GM19468 (cell line): Measurements from ENCODE around the gene CXCL1.

Experiments used
- ATAC-seq: cut with Tn5 transposase; IDR thresholded peaks from one replicate; pipeline ENCODE4 v1.9.1; 2021; ENCODE audit warnings: mild to moderate bottlenecking, moderate library complexity, moderate number of reproducible peaks; ENCODE audit not compliant: unreplicated experiment; ENCODE audit errors: extremely low read depth

Gene CXCL1

GRCh38 chr4:73850261-73850970 lies 18.8 kb upstream of the CXCL1 start:
- no peak for ATAC-seq

DNA sequence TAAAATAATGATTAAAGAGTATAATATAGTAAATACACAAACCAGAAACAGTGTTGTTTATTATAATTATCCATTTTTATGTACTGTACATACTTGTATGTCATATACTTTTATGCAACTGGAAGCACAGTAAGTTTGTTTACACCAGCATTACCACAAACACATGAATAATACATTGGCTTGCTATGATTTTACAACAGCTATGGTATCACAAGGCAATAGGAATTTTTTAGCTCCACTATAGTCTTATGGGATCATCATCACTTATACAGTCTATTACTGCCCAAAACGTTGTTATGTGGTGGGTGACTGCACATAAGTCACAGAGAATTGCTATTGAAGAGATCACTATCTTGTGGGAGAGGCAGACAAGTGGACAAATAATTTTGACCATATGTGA lies 17.9 kb upstream of the CXCL1 start:
- ATAC-seq: no peak

GRCh38 chr4:73852771-73853170 lies 16.4 kb upstream of the CXCL1 start:
- ATAC-seq: no peak

DNA sequence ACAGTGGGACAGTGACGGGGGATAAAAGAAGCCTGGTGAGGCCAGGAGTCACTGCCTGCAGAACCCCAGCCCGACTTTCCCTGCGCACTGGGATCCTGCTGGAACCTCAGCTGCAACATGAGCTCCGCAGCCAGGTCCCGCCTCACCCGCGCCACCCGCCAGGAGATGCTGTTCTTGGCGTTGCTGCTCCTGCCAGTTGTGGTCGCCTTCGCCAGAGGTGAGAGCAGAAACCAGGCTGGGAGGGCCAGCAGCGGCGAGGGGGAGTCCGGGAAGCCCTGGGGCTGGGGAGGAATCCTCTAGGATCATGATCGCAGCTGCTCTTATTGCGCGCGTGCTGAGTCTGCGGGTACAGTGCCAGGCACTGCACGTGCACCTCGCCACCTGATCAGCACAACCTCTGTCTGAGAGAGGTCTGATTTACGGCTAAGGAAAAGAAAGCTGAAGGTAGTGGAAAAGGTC lies 15.9 kb upstream of the CXCL1 start, which contains the start of gene PF4V1:
PF4V1 (plus strand) TSS at position 51 of the 459 bp plus-strand sequence; CDS start at position 118, 67 bp downstream.
- no peak for ATAC-seq

GRCh38 chr4:73853718-73854473 lies 15.3 kb upstream of the CXCL1 start:
- ATAC-seq: no peak

- ATAC-seq: no peak
These were observed 13.8 kb upstream of the CXCL1 start for GRCh38 chr4:73855406-73855805.

- ATAC-seq: no peak
These were observed 12.7 kb upstream of the CXCL1 start for GRCh38 chr4:73856518-73856917.

- no peak for ATAC-seq
These were observed 9.5 kb upstream of the CXCL1 start for GRCh38 chr4:73859614-73860088.

GRCh38 chr4:73860181-73860580 lies 9.0 kb upstream of the CXCL1 start:
- no peak for ATAC-seq

- ATAC-seq: no peak
These were observed 8.3 kb upstream of the CXCL1 start for GRCh38 chr4:73860917-73861316.

GRCh38 chr4:73862322-73862721 lies 6.9 kb upstream of the CXCL1 start:
- no peak for ATAC-seq

- ATAC-seq: no peak
These were observed 4.8 kb upstream of the CXCL1 start for GRCh38 chr4:73864365-73864764.

GRCh38 chr4:73864961-73865360 lies 4.2 kb upstream of the CXCL1 start:
- ATAC-seq: no peak

DNA sequence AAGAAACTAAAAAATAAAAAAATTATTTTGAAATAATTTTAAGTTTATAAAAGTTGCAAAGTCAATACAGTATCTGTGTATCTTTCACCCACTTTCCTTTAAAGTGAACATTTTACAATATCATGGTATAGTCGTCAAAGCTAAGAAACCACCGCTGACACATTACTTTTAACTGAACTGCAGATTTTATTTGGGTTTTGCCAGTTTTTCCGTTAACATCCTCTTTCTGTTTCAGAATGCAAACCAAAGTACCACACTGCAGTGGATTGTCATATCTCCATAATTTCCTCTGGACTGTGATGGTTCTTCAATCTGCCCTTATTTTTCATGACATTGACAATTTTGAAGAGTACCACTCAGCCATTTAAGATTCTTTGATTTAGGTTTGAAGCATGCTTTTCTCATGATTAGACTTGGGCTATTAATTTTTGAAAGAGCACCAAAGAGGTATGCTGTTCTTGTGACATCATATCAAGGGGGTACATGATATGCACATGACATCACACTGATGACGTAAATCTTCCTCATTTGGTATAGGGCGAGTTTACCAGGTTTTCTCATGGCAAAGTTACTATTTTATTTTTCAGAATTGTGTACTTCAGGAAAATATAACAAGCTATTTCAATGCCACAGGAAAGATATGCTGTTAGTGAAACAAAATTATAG lies 3.6 kb upstream of the CXCL1 start:
- no peak for ATAC-seq

GRCh38 chr4:73866246-73866645 lies 2.9 kb upstream of the CXCL1 start:
- no peak for ATAC-seq

DNA sequence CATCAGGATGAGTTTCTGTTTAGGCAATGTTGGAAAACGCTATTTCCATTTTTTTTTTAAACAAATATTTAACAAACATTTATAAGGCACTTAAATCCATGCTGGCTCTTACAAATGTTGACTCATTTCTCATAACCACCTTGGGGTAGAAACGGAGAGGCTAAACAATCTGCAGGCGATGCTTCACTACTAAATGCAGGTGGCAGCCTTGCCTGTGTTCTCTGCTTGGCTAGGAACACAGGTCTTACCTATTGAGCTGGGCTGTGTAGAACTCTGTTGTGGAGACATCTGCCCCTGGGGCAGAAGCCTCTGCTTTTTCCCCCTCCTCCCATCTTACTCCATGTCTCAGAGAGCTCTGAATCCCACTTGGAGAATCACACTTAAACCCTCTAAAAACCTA lies 1.4 kb upstream of the CXCL1 start:
- no peak for ATAC-seq

GRCh38 chr4:73868206-73869129 lies 725 bp upstream of the CXCL1 start:
- ATAC-seq: no peak

DNA sequence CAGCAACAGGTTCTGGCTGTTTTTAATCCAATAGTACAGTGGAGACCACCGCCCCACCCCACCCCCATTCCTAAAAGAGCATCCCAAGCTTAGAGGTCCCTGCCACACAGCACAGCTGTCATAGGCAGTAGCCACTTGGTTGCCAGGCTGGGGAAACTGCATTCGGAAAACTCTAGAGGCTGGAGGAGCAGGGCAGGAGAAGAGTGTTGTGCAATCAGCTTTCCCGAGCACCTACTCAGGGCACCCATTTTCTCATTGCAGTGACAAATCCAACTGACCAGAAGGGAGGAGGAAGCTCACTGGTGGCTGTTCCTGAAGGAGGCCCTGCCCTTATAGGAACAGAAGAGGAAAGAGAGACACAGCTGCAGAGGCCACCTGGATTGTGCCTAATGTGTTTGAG lies 1.1 kb downstream of the CXCL1 start:
- no peak for ATAC-seq

GRCh38 chr4:73870768-73871167 lies 1.6 kb downstream of the CXCL1 start:
- no peak for ATAC-seq
